Endothelial cell of hepatic sinusoid (primary cell): ENCODE data around the gene AP4E1.
"Not testable (repeated sequence)": the region's sequence is repeated elsewhere in the genome, so short reads cannot be mapped to it uniquely, and the experiment has no call there.

Experiments used
- in situ Hi-C: cut with HindIII; loops from 2 replicates; pipeline ENCODE4 v1.10.0; 2017; ENCODE audit warnings: low sequenced_read_pairs

AP4E1 gene

GRCh38 chr15:50943638-50944037 lies 35.2 kb downstream of the AP4E1 start:
- in situ Hi-C loops, result no loop called here

GRCh38 chr15:50944672-50945071 lies 36.2 kb downstream of the AP4E1 start:
- in situ Hi-C loops, result no loop called here

GRCh38 chr15:50945725-50946124 lies 37.2 kb downstream of the AP4E1 start:
- in situ Hi-C loops, result no loop called here

- in situ Hi-C loops, result not testable (repeated sequence)
Measured at GRCh38 chr15:50950745-50951144, 42.3 kb downstream of the AP4E1 start.

GRCh38 chr15:50953302-50953701 lies 44.8 kb downstream of the AP4E1 start:
- in situ Hi-C loops, result no loop called here

- in situ Hi-C loops, result not testable (repeated sequence)
Measured at GRCh38 chr15:50954837-50955236, 46.4 kb downstream of the AP4E1 start.

GRCh38 chr15:50959717-50960116 lies 51.2 kb downstream of the AP4E1 start:
- in situ Hi-C loops, result no loop called here

- in situ Hi-C loops, result no loop called here
Measured at GRCh38 chr15:50964075-50964474, 55.6 kb downstream of the AP4E1 start.

- in situ Hi-C loops, result no loop called here
Measured at GRCh38 chr15:50968353-50968752, 59.9 kb downstream of the AP4E1 start.

GRCh38 chr15:50970524-50970923 lies 62.0 kb downstream of the AP4E1 start:
- in situ Hi-C loops, result no loop called here

- in situ Hi-C loops, result no loop called here
Measured at GRCh38 chr15:50971115-50971514, 62.6 kb downstream of the AP4E1 start.

GRCh38 chr15:50971542-50971941 lies 63.1 kb downstream of the AP4E1 start:
- in situ Hi-C loops, result no loop called here

GRCh38 chr15:50973605-50974004 lies 65.1 kb downstream of the AP4E1 start:
- in situ Hi-C loops, result no loop called here

- in situ Hi-C loops, result no loop called here
Measured at GRCh38 chr15:50977162-50977561, 68.7 kb downstream of the AP4E1 start.

- in situ Hi-C loops, result no loop called here
Measured at GRCh38 chr15:50978580-50978979, 70.1 kb downstream of the AP4E1 start.

- in situ Hi-C loops, result no loop called here
Measured at GRCh38 chr15:50979041-50979440, 70.6 kb downstream of the AP4E1 start.

GRCh38 chr15:50993598-50993997 lies 85.1 kb downstream of the AP4E1 start:
- in situ Hi-C loops, result no loop called here

- in situ Hi-C loops, result no loop called here
Measured at GRCh38 chr15:50996641-50997040, 88.2 kb downstream of the AP4E1 start.

GRCh38 chr15:50997371-50998051 lies 89.0 kb downstream of the AP4E1 start:
- in situ Hi-C loops, result no loop called here

- in situ Hi-C loops, result no loop called here
Measured at GRCh38 chr15:51004103-51004551, 95.6 kb downstream of the AP4E1 start.

- in situ Hi-C loops, result no loop called here
Measured at GRCh38 chr15:51006336-51006985, 98.0 kb downstream of the AP4E1 start.

GRCh38 chr15:51007131-51007666 lies 98.7 kb downstream of the AP4E1 start:
- in situ Hi-C loops, result no loop called here
